ENCODE results near the gene SPOPL. TPM values are rescaled to one million over a fixed set of nuclear protein-coding genes. Genes with fewer than 3 reads are reported as not detected.
"Not testable (repeated sequence)": the region's sequence is repeated elsewhere in the genome, so short reads cannot be mapped to it uniquely, and the experiment has no call there.

Gene SPOPL
- polyA plus RNA-seq, 1 donor from 2014 or later = 16.4 TPM

- no peak overlapping the region for H3K27ac ChIP-seq (ENCODE audit: low read length)
- no peak overlapping the region for H3K4me3 ChIP-seq (ENCODE audit: low read length)
- TF ChIP-seq TAF1 (IDR thresholded peaks at IDR 0.05; ENCODE audit: low read depth) = no peak
- no peak for TF ChIP-seq RAD21 (conservative IDR thresholded peaks at IDR 0.05)
- no peak for TF ChIP-seq EP300 (conservative IDR thresholded peaks at IDR 0.05; ENCODE audit: poor library complexity, severe bottlenecking)
- no peak for TF ChIP-seq REST (IDR thresholded peaks at IDR 0.05; ENCODE audit: borderline replicate concordance)
- no peak for TF ChIP-seq MXI1 (conservative IDR thresholded peaks at IDR 0.05; ENCODE audit: poor library complexity, severe bottlenecking)
- TF ChIP-seq CTCF (IDR thresholded peaks at IDR 0.05; ENCODE audit: poor library complexity, severe bottlenecking) = no peak
- no peak for TF ChIP-seq POLR2AphosphoS5 (IDR thresholded peaks at IDR 0.05)
- H3K9me3 ChIP-seq (ENCODE audit: low read length) = no peaks in the 10 kb centered on the region
- no peak overlapping the region for H3K9ac ChIP-seq (ENCODE audit: low read length)
- H3K79me2 ChIP-seq (replicated peaks; ENCODE audit: insufficient read depth, low read length) = no peaks in the 10 kb centered on the region
- H3K9me2 ChIP-seq (ENCODE audit: insufficient read depth, low read length) = no peaks in the 10 kb centered on the region
- no peak overlapping the region for H2AFZ ChIP-seq (ENCODE audit: low read depth, low read length)
- no peaks in the 10 kb centered on the region for H3K27me3 ChIP-seq (ENCODE audit: insufficient read depth, low read depth, low read length)
- H3F3A ChIP-seq (ENCODE audit: insufficient read depth, low read length, poor library complexity, severe bottlenecking) = no peaks in the 10 kb centered on the region
- H3K4me2 ChIP-seq (ENCODE audit: low read length) = no peak overlapping the region
- no peaks in the 10 kb centered on the region for H3K36me3 ChIP-seq (ENCODE audit: insufficient read depth, low read length)
- no peaks in the 10 kb centered on the region for H4K20me1 ChIP-seq (ENCODE audit: insufficient read depth)
These were observed 21.0 kb downstream of the SPOPL start for GRCh38 chr2:138522556-138522955.

GRCh38 chr2:138523018-138523672, 21.6 kb downstream of the SPOPL start:
- H3F3A ChIP-seq (ENCODE audit: insufficient read depth, low read length, poor library complexity, severe bottlenecking); H3K9me3 ChIP-seq (ENCODE audit: low read length); H3K27me3 ChIP-seq (ENCODE audit: insufficient read depth, low read depth, low read length); H2AFZ ChIP-seq (ENCODE audit: low read depth, low read length); H3K36me3 ChIP-seq (ENCODE audit: insufficient read depth, low read length); H3K9ac ChIP-seq (ENCODE audit: low read length); H3K79me2 ChIP-seq (replicated peaks; ENCODE audit: insufficient read depth, low read length); H3K4me2 ChIP-seq (ENCODE audit: low read length); H3K4me3 ChIP-seq (ENCODE audit: low read length); H3K27ac ChIP-seq (ENCODE audit: low read length); H3K9me2 ChIP-seq (ENCODE audit: insufficient read depth, low read length); H4K20me1 ChIP-seq (ENCODE audit: insufficient read depth): not testable (repeated sequence)

GRCh38 chr2:138523673-138524042, 22.1 kb downstream of the SPOPL start:
- H3K9me2 ChIP-seq (ENCODE audit: insufficient read depth, low read length); H3K4me3 ChIP-seq (ENCODE audit: low read length); H2AFZ ChIP-seq (ENCODE audit: low read depth, low read length); H3K4me2 ChIP-seq (ENCODE audit: low read length); H3K27me3 ChIP-seq (ENCODE audit: insufficient read depth, low read depth, low read length); H3K9ac ChIP-seq (ENCODE audit: low read length); H3K9me3 ChIP-seq (ENCODE audit: low read length); H3K27ac ChIP-seq (ENCODE audit: low read length); H4K20me1 ChIP-seq (ENCODE audit: insufficient read depth); H3K79me2 ChIP-seq (replicated peaks; ENCODE audit: insufficient read depth, low read length); H3K36me3 ChIP-seq (ENCODE audit: insufficient read depth, low read length); H3F3A ChIP-seq (ENCODE audit: insufficient read depth, low read length, poor library complexity, severe bottlenecking): not testable (repeated sequence)

GRCh38 chr2:138524353-138524752, 22.8 kb downstream of the SPOPL start:
- not testable (repeated sequence) for H3K9me3 ChIP-seq (ENCODE audit: low read length); H3K9me2 ChIP-seq (ENCODE audit: insufficient read depth, low read length); H3K4me2 ChIP-seq (ENCODE audit: low read length); H3K79me2 ChIP-seq (replicated peaks; ENCODE audit: insufficient read depth, low read length); H2AFZ ChIP-seq (ENCODE audit: low read depth, low read length); H3K9ac ChIP-seq (ENCODE audit: low read length); H3K4me3 ChIP-seq (ENCODE audit: low read length); H4K20me1 ChIP-seq (ENCODE audit: insufficient read depth); H3K36me3 ChIP-seq (ENCODE audit: insufficient read depth, low read length); H3K27ac ChIP-seq (ENCODE audit: low read length); H3F3A ChIP-seq (ENCODE audit: insufficient read depth, low read length, poor library complexity, severe bottlenecking); H3K27me3 ChIP-seq (ENCODE audit: insufficient read depth, low read depth, low read length)
